Measurements from ENCODE around the gene CAMTA1. TPM values are rescaled to one million over a fixed set of nuclear protein-coding genes. Genes with fewer than 3 reads are reported as not detected.
A peak's percentile ranks its signal among the peaks of the same experiment; 100 is the strongest.

The CAMTA1 gene
- total RNA-seq, 2 donors from 2014 or later: 36.5 to 57.5 TPM

GRCh38 chr1:7015022-7015421 lies 229.8 kb downstream of the CAMTA1 start:
- Mint-ChIP-seq H3K4me3 (no peak overlapping the region), H3K27ac (no peak overlapping the region), H3K4me1 (ENCODE audit: low read depth in 2 of 2) (no peaks in the 10 kb centered on the region), H3K9me3 (no peaks in the 10 kb centered on the region), H3K27me3 (peaks cover 4 to 9% of the 10 kb centered on the region in 2 donors), H3K36me3 (no peaks in the 10 kb centered on the region)
- ATAC-seq (no peak), DNase-seq (ENCODE audit: low spot score) (no peak)

- Mint-ChIP-seq H3K27me3 (peaks cover 12 to 15% of the 10 kb centered on the region in 2 donors), H3K36me3 (no peaks in the 10 kb centered on the region), H3K4me3 (no peak overlapping the region), H3K9me3 (no peaks in the 10 kb centered on the region), H3K4me1 (ENCODE audit: low read depth in 2 of 2) (no peaks in the 10 kb centered on the region), H3K27ac (no peak overlapping the region)
- DNase-seq (ENCODE audit: low spot score): no peak
- ATAC-seq: no peak
These were observed 233.1 kb downstream of the CAMTA1 start for GRCh38 chr1:7018351-7018750.

- Mint-ChIP-seq H3K9me3 (no peaks in the 10 kb centered on the region), H3K36me3 (no peaks in the 10 kb centered on the region), H3K27ac (no peak overlapping the region), H3K27me3 (peaks cover 12 to 18% of the 10 kb centered on the region in 2 donors), H3K4me1 (ENCODE audit: low read depth in 2 of 2) (no peaks in the 10 kb centered on the region), H3K4me3 (no peak overlapping the region)
- DNase-seq (ENCODE audit: low spot score) (no peak), ATAC-seq (no peak)
These were observed 233.6 kb downstream of the CAMTA1 start for GRCh38 chr1:7018826-7019225.

- H3K4me1 Mint-ChIP-seq (ENCODE audit: low read depth in 2 of 2): no peaks in the 10 kb centered on the region
- peaks cover 17 to 18% of the 10 kb centered on the region in 2 donors for H3K27me3 Mint-ChIP-seq
- H3K9me3 Mint-ChIP-seq: no peaks in the 10 kb centered on the region
- no peak for DNase-seq (ENCODE audit: low spot score)
- ATAC-seq: no peak
- H3K27ac Mint-ChIP-seq: no peak overlapping the region
- no peak overlapping the region for H3K4me3 Mint-ChIP-seq
- no peaks in the 10 kb centered on the region for H3K36me3 Mint-ChIP-seq
These were observed 234.3 kb downstream of the CAMTA1 start for GRCh38 chr1:7019510-7019909.

- H3K27ac Mint-ChIP-seq: no peak overlapping the region
- no peaks in the 10 kb centered on the region for H3K36me3 Mint-ChIP-seq
- peaks cover 18 to 19% of the 10 kb centered on the region in 2 donors for H3K27me3 Mint-ChIP-seq
- H3K9me3 Mint-ChIP-seq: no peaks in the 10 kb centered on the region
- no peak overlapping the region for H3K4me3 Mint-ChIP-seq
- DNase-seq (ENCODE audit: low spot score): no peak
- no peak for ATAC-seq
- H3K4me1 Mint-ChIP-seq (ENCODE audit: low read depth in 2 of 2): no peaks in the 10 kb centered on the region
These were observed 236.8 kb downstream of the CAMTA1 start for GRCh38 chr1:7022058-7022457.

- no peak overlapping the region for H3K4me3 Mint-ChIP-seq
- H3K9me3 Mint-ChIP-seq: no peaks in the 10 kb centered on the region
These were observed 239.8 kb downstream of the CAMTA1 start for GRCh38 chr1:7025013-7025412.

GRCh38 chr1:7026169-7026568 lies 240.9 kb downstream of the CAMTA1 start:
- H3K27me3 Mint-ChIP-seq: peaks cover 21 to 23% of the 10 kb centered on the region in 2 donors
- no peak overlapping the region for H3K4me3 Mint-ChIP-seq

More at GRCh38 chr1:7025013-7025412, 239.8 kb downstream of the CAMTA1 start:
- DNase-seq (ENCODE audit: low spot score) (no peak), ATAC-seq (no peak)
- Mint-ChIP-seq H3K4me1 (ENCODE audit: low read depth in 2 of 2) (no peaks in the 10 kb centered on the region), H3K27me3 (peaks cover 23 to 24% of the 10 kb centered on the region in 2 donors), H3K27ac (no peak overlapping the region), H3K36me3 (no peaks in the 10 kb centered on the region)

GRCh38 chr1:7032992-7033391 lies 247.7 kb downstream of the CAMTA1 start:
- Mint-ChIP-seq H3K9me3 (peaks cover 9% of the 10 kb centered on the region), H3K27me3 (peaks cover 12 to 16% of the 10 kb centered on the region in 2 donors), H3K36me3 (peaks cover 13% of the 10 kb centered on the region), H3K4me3 (no peak overlapping the region), H3K4me1 (ENCODE audit: low read depth in 2 of 2) (no peaks in the 10 kb centered on the region), H3K27ac (no peak overlapping the region)
- ATAC-seq (no peak), DNase-seq (ENCODE audit: low spot score) (no peak)

More at GRCh38 chr1:7026169-7026568, 240.9 kb downstream of the CAMTA1 start:
- H3K9me3 Mint-ChIP-seq: no peaks in the 10 kb centered on the region
- DNase-seq (ENCODE audit: low spot score): no peak
- no peaks in the 10 kb centered on the region for H3K4me1 Mint-ChIP-seq (ENCODE audit: low read depth in 2 of 2)
- no peaks in the 10 kb centered on the region for H3K36me3 Mint-ChIP-seq
- ATAC-seq: no peak
- H3K27ac Mint-ChIP-seq: no peak overlapping the region

- H3K36me3 Mint-ChIP-seq: peaks cover 13% of the 10 kb centered on the region
- no peak for ATAC-seq
- no peaks in the 10 kb centered on the region for H3K4me1 Mint-ChIP-seq (ENCODE audit: low read depth in 2 of 2)
- H3K4me3 Mint-ChIP-seq: no peak overlapping the region
- peaks cover 12 to 16% of the 10 kb centered on the region in 2 donors for H3K27me3 Mint-ChIP-seq
- H3K9me3 Mint-ChIP-seq: peaks cover 9% of the 10 kb centered on the region
- no peak for DNase-seq (ENCODE audit: low spot score)
- H3K27ac Mint-ChIP-seq: no peak overlapping the region
These were observed 251.1 kb downstream of the CAMTA1 start for GRCh38 chr1:7036386-7036785.

- H3K36me3 Mint-ChIP-seq: no peaks in the 10 kb centered on the region
- no peaks in the 10 kb centered on the region for H3K4me1 Mint-ChIP-seq (ENCODE audit: low read depth in 2 of 2)
- no peaks in the 10 kb centered on the region for H3K9me3 Mint-ChIP-seq
- no peak overlapping the region for H3K4me3 Mint-ChIP-seq
- H3K27me3 Mint-ChIP-seq: peaks cover 0 to 4% of the 10 kb centered on the region in 2 donors
- H3K27ac Mint-ChIP-seq: no peak overlapping the region
- DNase-seq (ENCODE audit: low spot score) (no peak), ATAC-seq (no peak)
These were observed 254.5 kb downstream of the CAMTA1 start for GRCh38 chr1:7039590-7040220.

GRCh38 chr1:7040969-7041695 lies 255.9 kb downstream of the CAMTA1 start:
- no peak for DNase-seq (ENCODE audit: low spot score)
- no peaks in the 10 kb centered on the region for H3K4me1 Mint-ChIP-seq (ENCODE audit: low read depth in 2 of 2)
- no peak overlapping the region for H3K4me3 Mint-ChIP-seq

GRCh38 chr1:7042322-7043190 lies 257.3 kb downstream of the CAMTA1 start:
- DNase-seq (ENCODE audit: low spot score) (peak; percentile 45), ATAC-seq (no peak)
- H3K4me3 Mint-ChIP-seq: no peak overlapping the region
- H3K27me3 Mint-ChIP-seq: peaks cover 4 to 6% of the 10 kb centered on the region in 2 donors
- H3K9me3 Mint-ChIP-seq: no peaks in the 10 kb centered on the region
- no peaks in the 10 kb centered on the region for H3K4me1 Mint-ChIP-seq (ENCODE audit: low read depth in 2 of 2)
- H3K27ac Mint-ChIP-seq: no peak overlapping the region
- no peaks in the 10 kb centered on the region for H3K36me3 Mint-ChIP-seq

More at GRCh38 chr1:7040969-7041695, 255.9 kb downstream of the CAMTA1 start:
- H3K27ac Mint-ChIP-seq: no peak overlapping the region
- no peak for ATAC-seq
- no peaks in the 10 kb centered on the region for H3K36me3 Mint-ChIP-seq
- no peaks in the 10 kb centered on the region for H3K9me3 Mint-ChIP-seq
- H3K27me3 Mint-ChIP-seq: peaks cover 0 to 4% of the 10 kb centered on the region in 2 donors

- Mint-ChIP-seq H3K4me3 (no peak overlapping the region), H3K27ac (no peak overlapping the region), H3K36me3 (no peaks in the 10 kb centered on the region), H3K27me3 (peaks cover 8 to 12% of the 10 kb centered on the region in 2 donors), H3K4me1 (ENCODE audit: low read depth in 2 of 2) (no peaks in the 10 kb centered on the region), H3K9me3 (no peaks in the 10 kb centered on the region)
- no peak for DNase-seq (ENCODE audit: low spot score)
- ATAC-seq: no peak
These were observed 257.9 kb downstream of the CAMTA1 start for GRCh38 chr1:7043191-7043549.

Data from natural killer cell treated with Interleukin-12 subunit alpha and Interleukin-12 subunit beta and Interleukin-15 and Interleukin-18, amount 100 ng/mL, for 72 hours (primary cell).